T-helper 22 cell (primary cell): ENCODE measurements around the gene CHAC2.
"Not testable (repeated sequence)": the region's sequence is repeated elsewhere in the genome, so short reads cannot be mapped to it uniquely, and the experiment has no call there.

Experiments used
- DNase-seq: peaks from one replicate; pipeline ENCODE4 v3.0.0-alpha.2; 2020; ENCODE audit warnings: low read depth

CHAC2 gene

DNA sequence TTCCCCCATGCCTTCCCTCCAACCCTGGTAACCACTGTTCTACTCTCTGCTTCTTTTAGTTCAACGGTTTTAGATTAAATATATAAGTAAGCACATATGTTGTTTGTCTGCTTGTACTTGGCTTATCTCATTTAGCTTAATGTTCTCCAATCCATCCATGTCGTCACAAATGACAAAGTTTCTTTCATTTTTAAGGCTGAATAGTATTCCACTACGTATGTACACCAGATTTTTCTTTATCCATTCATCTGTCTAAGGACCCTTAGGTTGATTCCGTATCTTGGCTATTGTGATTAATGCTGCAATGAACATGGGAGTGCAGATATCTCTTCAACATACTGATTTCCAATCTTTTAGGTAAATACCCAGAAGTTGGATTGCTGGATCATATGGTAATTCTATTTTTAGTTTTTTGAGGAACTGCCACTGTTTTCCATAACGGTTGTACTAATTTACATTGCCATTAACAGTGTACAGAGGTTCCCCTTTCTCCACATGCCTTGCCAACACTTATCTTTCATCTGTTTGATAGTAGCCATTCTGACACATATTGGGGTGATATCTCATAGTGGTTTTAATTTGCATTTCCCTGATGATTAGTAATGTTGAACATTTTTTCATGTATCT, 11.0 kb downstream of the CHAC2 start:
- DNase-seq, result no peak

DNA sequence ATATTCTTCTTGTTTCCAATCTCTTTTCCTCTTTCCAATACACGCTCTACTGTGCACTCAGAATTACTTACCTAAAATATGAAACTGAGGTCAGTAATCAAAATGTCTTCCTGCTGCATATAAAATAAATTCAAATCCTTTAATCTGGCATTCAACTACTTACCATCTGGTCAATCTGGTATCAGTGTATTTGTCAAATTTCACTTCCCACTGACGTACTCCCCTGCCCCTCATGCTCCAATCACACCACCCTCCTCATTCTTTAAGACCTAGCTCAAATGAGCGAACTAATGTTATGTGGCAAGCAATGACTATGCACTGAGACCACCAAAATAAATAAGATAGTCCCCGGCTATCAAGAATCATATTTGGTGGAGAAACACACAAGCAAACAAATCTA, 12.5 kb downstream of the CHAC2 start:
- no peak for DNase-seq

DNA sequence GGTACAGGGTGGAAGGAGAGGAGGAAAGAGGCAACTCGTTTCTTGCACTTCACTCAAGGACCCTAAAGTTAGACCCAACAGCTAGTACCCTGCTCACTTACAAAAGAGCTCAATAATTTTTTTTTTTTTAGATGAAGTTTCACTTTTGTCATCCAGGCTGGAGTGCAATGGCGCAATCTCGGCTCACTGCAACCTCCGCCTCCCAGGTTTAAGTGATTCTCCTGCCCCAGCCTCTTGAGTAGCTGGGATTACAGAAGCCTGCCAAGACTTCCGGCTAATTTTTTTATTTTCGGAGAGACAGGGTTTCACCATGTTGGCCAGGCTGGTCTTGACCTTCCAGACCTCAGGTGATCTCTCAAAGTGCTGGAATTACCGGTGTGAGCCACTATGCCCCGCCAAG, 15.1 kb downstream of the CHAC2 start:
- DNase-seq, result no peak

DNA sequence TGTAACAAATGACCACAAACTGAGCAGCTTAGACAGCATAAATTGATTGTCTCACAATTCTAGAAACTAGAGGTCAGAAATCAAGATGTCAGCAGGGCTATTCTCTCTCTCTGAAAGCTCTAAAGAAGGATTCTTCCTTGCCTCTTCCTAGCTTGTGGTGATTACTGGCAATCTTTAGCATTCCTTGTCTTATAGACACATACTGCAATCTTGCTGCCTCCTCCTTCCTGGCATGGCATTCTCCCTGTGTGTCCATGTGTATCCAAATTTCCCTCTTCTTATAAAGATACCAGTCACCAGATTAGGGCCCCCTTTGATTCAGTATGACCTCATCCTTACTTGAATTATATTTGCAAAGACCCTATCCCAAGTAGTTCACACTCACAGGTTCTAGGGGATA, 16.8 kb downstream of the CHAC2 start:
- DNase-seq, result no peak

DNA sequence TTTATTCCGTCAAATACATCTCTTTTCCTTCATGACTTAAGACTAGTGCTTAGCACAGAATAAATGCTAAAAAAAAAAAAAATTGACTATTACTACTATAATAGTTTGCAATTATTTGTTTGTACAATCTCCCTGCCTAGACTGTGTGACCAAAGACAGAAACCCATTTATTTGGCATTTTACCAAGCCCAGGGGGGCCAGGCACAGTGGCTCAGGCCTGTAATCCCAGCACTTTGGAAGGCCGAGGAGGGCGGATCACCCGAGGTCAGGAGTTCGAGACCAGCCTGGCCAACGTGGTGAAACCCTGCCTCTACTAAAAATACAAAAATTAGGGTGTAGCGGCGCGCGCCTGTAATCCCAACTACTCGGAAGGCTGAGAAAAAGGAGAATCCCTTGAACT, 17.8 kb downstream of the CHAC2 start:
- DNase-seq, result no peak

DNA sequence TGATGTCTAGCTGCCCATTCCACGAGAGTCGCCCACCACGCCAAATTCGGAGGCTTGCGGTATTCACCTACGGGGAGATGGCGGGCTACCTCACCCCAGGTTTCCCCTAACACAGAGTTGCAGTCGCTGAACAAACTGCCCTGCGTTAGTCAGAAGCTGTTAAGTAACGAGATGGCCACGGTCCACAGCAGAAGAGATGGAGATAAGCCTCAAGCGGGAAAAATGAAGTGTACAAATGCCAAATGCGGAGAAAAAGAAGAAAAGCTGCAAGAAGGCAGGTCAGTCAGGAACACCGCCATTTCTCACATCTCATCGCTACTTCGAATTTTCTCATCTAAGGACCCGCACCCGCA, 18.7 kb downstream of the CHAC2 start:
- no peak for DNase-seq

DNA sequence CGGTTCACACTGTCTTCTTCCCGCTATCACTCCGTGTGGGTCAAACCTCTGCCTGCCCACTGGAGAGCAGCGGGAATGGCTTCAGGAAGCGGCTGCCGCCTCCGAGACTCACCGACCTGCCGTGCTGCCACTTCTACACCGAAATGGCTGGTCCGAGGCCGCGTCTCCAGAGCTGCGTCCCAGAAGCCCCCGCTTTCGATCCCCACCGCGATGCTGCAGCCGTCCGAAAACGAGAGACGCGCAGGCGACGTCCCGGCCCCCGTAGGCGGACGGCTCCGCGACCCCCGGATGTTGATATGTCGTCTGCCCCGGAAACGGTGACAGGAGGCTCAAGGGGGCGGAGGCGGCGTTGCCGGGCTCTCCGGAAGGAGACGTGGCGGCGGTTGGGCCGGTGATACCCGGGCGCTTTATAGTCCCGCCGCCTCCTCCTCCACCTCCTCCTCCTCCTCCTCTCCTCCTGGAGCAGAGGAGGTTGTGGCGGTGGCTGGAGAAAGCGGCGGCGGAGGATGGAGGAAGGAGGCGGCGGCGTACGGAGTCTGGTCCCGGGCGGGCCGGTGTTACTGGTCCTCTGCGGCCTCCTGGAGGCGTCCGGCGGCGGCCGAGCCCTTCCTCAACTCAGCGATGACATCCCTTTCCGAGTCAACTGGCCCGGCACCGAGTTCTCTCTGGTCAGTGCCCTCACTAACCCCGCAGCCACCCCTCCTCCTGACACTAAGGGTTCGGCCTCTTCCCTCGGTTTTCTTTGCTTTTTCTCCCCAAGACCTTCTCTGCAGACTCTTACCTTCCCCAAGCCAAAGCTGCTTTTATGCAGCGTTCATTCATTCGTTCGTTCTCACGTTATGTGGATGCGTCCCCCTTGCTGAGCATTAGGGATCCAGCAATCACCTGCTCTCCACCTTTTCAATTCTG, 19.4 kb downstream of the CHAC2 start, which contains the start of the genes ASB3 and ERLEC1:
Gene ASB3, minus strand, starts transcription at position 249 of the 909 bp plus-strand sequence. CDS start 21,381 bp downstream, outside the sequence.
Gene ERLEC1, plus strand, starts transcription at position 340 of the 909 bp plus-strand sequence. Its CDS starts 167 bp downstream, at position 507.
- peak; percentile 87 for DNase-seq

DNA sequence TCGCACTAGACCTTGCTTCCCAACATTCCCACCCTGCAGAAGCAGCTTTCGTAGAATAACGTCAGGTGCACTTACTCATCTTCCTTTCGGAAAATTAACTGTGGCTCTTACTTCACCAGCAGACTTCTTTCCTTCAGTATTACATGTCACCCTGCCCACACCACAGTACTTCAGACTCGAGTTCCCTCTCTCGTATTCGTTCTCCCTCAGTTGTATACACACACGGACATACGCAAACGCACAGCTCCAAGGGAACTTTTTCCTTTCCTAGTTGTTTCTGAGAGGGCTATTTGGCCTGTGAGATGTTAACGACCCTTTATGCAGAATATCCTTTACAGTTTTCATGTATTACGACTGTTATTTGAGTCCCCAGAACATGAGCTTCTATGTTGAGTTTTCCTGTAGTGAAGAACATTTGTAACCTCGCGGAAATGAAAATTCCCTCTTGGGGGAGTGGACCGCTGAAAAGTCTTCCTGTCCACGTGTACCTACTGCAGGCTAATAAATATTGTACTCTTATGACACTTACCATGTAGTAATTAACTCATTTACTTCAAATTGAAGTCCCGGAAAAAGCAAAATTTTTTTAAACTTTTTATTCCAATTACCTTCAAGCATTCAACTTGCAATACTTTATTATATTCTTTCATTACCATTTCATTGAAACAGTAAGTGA, 20.1 kb downstream of the CHAC2 start:
- DNase-seq, result no peak

DNA sequence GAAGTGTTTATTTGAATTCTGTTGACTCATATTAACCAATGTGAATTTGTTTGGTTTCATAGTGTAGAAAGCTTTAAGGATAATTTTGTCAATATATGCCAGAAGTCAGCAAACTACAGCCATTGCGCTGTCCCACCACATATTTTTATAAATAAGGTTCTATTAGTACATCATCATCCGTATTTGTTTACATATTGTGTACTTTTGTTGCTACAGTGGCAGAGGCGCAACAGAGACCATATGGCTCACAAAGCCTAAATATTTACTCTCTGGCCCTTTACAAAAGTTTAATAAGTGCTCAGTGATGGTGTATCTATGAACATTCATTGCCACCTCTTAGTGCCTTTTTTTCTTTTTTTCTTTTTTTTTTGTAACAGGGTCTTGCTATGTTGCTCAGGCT, 25.7 kb downstream of the CHAC2 start:
- DNase-seq, result no peak

DNA sequence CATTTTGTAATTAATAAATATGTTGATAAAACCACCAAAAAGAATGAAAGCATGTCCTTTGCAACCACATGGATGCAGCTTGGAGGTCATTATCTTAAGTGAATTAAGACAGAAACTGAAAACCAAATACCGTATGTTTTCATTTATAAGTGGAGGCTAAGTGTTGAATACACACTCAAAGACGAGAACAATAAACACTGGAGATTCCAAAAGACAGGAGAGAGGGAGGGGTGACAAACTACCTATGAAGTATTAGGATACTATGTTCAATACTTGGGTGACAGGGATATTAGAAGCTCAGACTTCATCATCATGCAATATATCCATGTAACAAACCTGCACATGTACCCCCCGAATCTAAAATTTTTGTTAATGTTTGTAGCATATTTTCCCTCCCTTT, 26.2 kb downstream of the CHAC2 start:
- DNase-seq, result no peak

DNA sequence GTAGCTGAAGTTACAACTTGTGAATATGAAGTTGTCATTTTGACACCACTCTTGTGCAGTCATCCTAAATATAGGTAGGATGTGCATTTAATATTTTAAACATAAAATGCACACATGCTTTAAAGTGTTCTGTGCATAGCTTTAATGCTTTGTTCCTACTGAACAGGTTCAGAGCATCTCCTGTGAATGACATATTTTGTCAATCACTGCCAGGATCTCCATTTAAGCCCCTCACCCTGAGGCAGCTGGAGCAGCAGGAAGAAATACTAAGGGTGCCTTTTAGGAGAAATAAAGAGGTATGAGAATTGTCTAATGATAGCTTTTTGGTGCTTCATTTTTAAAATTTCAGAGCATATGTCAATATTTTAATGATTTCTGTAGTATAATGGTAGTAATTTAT, 33.9 kb downstream of the CHAC2 start:
- no peak for DNase-seq

DNA sequence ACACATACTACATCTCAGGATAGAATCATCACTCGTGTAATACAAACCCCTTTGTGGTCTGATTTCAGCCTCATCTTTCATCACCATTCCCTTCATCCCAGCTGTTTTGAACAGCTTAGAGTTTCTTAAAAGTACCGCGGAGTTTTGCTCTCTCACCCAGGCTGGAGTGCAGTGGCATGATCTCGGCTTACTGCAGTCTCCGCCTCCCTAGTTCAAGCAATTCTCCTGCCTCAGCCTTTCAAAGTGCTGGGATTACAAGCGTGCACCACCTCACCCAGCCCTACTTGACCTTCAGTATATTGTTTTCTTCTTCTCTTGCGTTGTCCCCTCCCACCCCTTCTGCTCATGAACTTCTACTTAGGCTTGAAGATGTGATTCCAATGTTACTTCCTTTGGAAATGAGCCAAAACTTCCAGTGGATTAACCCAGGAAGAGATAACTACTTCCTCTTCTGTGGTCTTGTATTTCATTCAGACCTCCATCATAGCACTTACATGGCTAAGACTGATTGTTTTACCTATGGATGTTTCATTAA, 35.1 kb downstream of the CHAC2 start:
- no peak for DNase-seq

DNA sequence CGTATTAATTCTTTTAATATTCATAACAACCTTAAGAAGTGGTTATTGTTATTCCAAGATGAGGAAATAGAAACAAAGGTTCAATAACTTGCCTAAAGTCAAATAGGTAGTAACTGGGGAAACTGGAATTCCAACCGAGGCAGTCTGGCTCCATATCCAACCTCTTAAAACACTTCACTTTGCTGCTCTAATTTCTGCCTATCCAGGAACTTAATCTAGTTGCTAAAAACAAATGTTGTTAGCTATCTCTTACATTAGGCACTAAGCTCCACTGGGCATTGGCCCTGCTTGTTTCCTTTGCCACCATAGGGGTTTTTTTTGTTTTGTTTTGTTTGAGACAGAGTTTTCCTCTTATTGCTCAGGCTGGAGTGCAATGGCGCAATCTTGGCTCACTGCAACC, 44.0 kb downstream of the CHAC2 start:
- DNase-seq, result no peak

DNA sequence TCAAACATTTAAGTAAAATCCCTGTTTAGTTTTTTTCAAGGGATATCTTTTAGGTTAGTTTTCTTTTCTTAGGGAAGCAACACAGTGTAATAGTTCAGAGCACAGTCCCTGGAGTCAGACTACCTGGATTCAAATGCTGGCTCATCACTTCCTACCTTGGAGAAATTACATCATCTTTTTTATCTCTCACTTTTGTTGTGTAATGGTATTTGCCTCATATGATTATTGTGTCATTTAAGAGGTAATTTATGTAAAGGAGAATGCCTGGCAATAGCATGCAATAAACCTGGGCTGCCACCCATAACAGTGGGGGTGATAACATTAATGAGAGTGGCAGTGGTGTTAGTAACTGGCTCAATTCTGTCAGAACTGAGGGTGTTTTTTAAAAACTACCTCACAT, 45.5 kb downstream of the CHAC2 start:
- DNase-seq, result no peak

DNA sequence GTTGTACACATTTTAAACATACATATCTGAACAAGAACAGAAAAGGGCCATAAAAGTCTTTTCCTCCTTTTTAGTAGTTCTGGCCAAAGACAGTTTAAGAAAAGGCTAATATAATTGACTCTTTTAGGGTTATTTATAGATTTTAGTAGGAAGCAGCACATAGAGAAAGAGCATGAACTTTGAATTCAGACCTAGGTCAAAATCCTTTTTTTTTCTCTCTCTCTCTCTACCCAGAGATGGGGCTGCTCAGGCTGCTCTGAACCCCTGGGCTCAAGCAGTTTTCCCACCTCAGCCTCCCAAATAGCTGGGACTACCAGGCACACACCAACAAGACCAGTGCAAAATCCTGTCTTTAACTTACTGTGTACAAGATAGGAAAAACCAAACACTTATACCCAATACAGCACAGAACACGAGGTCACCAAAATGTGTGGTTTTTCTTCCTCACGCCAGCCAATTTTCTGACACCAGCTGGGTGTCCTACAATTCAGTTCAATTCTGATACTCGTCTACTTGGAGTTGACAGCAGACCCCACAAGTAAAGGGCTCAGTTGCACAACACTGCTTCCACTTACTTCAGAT, 51.3 kb downstream of the CHAC2 start:
- no peak for DNase-seq

DNA sequence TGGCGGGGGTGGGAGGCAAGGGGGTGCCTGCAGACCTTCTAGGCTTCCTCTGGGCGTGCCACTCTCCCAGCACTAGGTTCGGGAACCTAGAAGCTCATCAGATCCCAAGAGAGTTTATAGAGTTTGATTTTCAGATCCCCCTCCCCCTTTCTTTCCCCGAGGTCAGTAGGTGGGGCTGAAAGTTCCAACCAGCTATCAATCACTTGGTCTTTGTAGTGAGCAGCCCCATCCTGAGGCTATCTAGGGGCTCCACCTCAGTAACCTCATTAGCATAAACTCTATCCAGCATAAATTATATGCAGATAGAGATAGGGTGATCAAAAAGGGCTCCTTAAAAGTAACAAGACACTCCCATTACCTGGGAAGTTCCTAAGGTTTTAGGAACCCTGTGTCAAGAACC, 52.0 kb downstream of the CHAC2 start:
- DNase-seq, result no peak

DNA sequence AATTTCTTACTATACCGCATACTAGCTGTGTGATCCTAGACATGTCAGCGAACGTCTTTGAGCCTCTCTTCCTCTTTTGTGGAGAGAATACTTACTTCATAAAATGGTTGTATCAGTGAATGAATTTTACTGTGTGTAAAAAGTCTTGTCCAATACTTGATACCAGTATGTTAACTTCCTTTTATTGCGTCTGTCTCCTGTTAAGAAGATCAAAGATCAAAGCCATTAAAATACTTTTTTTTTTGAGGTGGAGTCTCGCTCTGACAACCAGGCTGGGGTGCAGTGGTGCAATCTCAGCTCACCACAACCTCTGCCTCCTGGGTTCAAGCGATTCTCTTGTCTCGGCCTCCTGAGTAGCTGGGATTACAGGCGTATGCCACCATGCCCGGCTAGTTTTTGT, 52.4 kb downstream of the CHAC2 start:
- no peak for DNase-seq

DNA sequence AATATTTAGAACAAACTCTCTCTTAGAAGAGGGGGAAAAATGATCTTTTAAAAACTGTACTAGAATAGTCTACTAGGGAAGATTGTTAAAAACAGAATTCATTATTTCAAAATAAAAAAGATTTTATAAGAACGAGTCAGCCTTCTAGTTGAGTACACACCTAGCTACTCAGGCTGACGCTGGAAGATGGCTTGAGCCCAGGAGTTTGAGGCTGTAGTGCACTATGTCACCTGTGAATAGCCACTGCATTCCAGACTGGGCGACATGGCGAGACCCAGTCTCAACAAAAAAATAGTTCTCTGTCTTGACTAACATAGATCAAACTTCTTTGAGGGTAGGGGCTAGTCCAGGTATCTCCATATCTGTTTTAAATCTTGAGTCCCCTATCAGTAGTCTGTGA, 53.1 kb downstream of the CHAC2 start:
- no peak for DNase-seq

DNA sequence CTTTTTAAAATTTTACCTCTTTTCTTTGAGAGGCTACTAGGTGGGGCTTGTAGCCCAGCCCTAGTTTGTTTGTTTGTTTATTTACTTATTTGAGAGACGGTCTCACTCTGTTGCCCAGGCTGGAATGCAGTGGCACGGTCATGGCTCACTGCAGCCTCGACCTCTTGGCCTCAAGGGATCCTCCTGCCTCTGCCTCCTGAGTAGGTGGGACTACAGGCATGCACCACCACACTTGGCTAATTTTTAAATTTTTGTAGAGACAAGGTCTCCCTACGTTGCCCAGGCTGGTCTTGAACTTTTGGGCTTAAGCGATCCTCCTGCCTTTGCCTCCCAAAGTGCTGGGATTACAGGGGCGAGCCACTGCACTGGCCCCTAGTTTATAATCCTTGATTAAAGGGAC, 54.2 kb downstream of the CHAC2 start:
- no peak for DNase-seq

DNA sequence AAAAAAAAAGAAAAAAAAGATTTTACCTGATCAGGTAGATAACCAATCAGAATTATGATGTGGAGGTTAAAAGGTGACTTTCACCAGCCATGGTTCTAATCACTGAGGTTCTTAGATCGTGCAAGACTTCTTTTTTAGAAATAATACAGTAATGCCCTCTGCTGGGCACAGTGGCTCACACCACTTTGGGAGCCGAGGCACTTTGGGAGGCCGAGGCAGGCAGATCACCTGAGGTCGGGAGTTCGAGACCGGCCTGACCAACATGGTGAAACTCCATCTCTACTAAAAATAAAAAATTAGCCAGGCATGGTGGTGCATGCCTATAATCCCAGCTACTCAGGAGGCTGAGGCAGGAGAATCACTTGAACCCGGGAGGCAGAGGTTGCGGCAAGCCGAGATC, 56.0 kb downstream of the CHAC2 start:
- DNase-seq, result not testable (repeated sequence)
